Testis (tissue), 2 donors: ENCODE measurements around the gene MOK.

ENCODE experiments used
- CTCF ChIP-seq, 3 experiments: fragments of 450-650 bp in 2 of 3; fragments of 200-600 bp in 1 of 3; sonication (generic) in 1 of 3; IDR thresholded peaks; one replicate each; pipeline ENCODE4 v1.5.1; 2016 to 2019; ENCODE audit warnings: antibody characterized with exemption in 3 of 3, mild to moderate bottlenecking in 2 of 3, moderate library complexity in 1 of 3
- POLR2A ChIP-seq: fragments of 450-650 bp; IDR thresholded peaks from one replicate; pipeline ENCODE4 v1.6.1; 2017; ENCODE audit warnings: antibody characterized with exemption, mild to moderate bottlenecking, moderate library complexity

- TF ChIP-seq CTCF (IDR thresholded peaks at IDR 0.05) (no peak), POLR2A (no peak)
These were observed 78.4 kb downstream of the MOK start for GRCh38 chr14:102226356-102227125.
